GM18498 (cell line): ENCODE results near the gene COL9A1.

Experiments
- ATAC-seq: cut with Tn5 transposase; IDR thresholded peaks from one replicate; pipeline ENCODE4 v1.9.1; 2021; ENCODE audit warnings: mild to moderate bottlenecking, moderate library complexity; ENCODE audit not compliant: unreplicated experiment

Gene COL9A1

DNA sequence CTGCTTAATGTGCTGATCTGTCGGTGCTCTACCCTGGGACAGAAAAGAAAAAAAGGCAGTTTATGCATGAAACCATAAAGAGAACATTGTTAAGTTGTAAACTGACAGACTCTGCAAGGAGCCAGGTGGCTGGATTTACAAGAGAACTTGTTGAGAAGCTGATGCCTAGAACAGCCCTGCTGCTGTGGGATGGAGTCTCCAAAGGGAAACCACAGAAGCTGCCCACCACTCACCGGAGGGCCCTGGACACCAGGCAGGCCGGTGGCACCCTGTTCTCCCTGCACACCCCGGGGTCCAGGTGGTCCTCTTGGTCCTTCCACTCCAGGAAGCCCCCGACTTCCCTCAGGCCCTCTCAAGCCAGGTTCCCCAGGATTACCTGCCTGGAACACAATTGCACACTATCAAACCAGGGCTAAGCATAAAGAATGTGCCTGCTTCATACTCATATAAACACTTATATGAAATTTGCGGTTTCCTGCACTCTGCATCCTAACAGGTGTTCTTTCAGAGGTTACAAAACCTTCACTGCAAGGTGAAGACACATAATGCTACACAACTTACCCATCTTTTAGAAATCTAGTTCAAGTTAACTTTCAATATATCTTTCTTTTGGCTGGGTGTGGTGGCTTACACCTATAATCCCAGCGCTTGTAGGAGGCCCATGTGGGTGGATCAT, 68.2 kb downstream of the COL9A1 start:
- ATAC-seq = no peak

DNA sequence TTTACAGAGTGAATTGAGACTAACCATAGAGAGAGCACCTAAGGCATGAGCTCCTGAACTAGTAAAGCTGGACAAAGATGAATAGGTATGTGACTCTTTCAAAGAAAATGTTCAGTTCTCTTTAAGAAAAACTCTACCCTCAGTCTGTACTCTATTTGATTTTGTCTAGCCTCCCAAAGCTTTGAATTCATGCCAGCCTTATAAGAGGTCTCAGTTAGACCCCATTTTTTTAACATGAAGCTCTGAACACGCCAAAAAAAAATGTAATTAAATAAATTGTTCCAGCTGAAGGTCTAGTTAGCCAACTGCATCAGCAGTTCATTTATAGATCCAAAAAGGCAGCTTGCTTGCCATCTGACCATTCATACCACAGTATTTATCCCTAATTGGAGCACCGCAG, 71.6 kb downstream of the COL9A1 start:
- no peak for ATAC-seq

DNA sequence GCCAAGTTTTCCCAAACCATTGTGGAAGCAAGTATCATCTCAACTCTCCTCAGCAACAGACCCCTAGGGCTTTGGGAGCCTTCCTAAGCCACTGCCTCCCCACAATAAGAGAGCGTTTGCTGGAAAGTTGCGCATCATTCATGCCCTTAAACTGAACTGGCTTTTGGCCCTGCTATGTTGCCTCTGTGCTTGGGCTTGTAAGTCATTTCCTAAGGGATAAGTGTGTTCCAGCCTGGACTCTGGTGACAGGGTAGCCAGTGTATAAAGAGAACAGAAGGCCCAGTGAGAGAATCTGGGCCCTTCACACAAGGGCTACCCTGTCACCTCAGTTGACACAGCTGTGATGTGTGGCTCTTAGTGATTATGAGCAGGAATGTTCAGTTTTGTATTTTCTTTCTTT, 77.8 kb downstream of the COL9A1 start:
- no peak for ATAC-seq

DNA sequence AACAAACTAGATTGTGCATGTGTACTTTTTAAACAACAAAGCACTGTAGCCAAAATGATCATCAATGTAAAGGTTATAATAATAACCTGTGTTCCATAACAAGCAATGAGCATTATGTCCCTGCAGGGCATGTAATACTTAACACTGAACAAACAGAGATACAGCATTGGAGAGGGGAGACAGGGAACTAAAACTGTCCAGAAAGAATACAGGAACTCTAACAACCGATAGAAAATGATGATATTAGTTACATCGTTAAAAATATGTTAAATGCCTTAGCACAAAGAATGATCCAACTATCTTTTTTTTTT, 80.5 kb downstream of the COL9A1 start:
- no peak for ATAC-seq

DNA sequence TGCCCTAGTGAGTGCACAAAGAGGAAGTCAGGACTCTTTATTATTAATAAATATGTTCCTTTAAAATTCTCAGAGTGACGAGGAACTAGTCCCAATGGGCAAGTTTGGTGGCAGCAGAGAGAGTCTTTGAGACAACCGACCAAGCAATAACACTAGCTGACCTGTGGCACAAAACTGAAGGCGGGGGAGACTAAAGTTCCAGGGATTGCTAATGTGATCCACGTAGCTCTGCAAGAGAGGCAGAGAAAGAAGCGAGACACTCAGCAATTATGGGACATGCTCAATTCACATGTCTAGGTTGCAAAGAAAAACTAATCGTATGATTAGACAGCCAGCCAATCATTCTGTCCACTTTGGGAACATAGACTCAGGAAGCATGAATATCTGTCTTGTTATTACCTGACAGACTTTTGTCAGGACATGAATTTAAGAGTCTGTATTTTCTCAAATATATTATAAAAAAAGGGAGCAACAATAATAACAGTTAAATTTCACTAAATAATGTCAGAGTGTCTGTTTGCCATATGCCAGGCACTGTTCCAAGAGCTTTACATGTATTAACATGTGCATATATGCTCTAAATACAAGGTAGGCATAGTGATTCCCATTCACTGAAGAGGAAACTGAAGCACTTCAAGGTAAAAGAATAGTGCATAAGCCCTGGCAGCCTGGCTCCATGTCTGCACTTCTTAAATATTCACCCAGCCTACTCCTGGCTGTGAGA, 81.0 kb downstream of the COL9A1 start:
- no peak for ATAC-seq

DNA sequence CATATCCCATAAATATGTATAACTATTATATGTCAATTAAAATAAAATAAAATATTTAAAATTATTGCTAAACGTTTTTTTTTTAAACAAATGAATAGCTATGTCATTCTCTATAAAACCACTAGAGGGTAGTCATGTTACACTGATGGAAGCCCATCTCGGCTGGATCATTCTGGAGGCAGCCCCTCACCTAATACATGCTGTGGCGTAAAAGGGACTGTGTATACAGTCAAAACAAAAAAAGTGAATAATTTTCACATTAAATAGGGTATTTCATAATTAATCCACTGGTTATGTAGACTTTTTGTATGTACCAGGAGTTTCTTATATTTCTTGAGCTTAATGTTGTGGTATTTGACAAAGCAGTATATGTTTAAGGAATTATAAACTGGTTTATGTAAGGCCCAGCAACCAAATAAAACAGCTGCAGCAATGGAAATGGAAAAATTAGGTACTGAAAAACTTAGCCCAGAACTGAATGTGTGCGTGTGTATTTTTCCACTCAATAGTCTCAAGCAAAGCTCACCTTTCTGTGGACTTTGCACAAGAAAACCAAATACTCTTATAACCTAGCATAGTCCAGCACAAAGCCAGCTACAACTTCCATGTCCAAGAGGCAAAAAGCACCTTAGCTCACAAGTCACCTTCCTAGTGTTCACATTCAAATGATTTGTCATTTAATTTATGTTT, 81.7 kb downstream of the COL9A1 start:
- no peak for ATAC-seq

DNA sequence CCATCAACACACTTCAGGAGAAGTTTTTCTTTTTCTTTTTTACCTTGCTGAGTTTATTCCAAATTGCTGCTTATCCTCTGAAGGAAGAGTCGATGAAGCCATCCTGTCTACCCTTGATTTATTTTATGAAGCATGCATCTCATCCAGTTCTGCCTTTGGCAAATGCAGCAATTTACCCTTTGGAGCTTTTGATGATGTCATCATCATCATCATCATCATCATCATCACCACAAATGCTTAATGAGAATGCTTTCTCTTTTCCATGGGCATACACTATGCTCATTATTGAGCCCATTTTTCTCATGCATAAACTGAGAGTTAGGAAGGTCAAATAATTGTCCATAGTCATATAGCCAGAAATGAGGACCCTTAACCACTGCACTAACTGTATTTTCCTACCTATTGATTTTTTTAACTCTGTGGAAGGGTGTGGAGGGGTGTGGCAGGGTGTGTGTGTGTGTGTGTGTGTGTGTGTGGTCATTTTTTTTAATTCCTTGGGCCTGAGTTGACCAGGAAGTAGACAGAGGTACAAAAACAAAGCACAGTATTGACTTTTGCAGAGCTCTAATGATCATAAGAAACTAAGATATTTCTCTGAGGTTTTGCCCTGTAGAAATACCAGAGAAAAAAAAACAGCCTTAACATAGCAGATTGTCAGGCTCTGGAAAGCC, 82.8 kb downstream of the COL9A1 start:
- no peak for ATAC-seq

DNA sequence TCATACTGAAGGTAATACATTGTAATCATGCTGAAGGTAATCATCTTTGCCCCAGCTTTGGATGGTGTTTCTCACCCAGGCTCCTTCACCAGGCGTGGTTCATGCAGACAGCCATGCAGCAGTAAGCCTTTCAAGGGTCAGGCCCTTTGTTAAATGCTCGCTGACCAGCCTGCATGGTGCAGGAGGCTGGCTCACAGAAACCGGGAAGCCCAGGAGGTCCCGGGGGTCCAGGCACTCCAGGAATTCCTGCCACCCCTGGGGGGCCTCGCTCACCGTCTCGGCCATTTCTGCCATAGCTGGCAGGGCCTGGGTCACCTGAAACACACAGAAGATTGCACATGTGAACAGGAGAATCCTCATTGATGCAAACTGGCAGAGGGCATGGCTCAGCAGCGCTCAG, 86.1 kb downstream of the COL9A1 start:
- ATAC-seq = no peak

DNA sequence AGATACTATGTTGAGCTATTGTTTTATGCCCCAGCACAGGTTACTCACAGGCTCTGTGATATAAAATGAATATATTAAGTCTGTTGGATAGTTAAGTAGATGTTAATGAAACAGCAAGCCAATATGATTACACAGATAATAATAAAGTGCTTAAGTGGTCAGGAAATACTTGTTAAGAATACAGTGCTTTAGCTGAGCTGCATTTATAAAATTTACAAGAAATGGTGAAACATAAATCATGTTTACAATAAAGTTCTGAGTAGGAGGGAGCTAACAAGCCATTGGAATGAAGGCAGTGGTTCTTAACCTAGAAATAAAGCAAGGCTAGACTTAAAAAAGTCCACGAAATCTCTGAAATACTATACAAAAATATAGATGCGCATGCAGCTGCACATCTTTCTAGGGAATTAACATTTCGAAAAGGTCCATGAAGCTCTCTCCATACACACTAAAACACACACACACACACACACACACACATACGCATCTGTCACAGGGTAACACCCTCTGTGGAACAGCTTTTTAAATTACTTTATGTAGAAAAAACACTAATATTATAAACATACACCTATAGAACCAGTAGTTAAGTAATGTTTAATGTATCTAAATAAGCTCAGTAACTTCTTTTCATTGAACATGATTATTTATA, 87.3 kb downstream of the COL9A1 start:
- ATAC-seq = no peak

DNA sequence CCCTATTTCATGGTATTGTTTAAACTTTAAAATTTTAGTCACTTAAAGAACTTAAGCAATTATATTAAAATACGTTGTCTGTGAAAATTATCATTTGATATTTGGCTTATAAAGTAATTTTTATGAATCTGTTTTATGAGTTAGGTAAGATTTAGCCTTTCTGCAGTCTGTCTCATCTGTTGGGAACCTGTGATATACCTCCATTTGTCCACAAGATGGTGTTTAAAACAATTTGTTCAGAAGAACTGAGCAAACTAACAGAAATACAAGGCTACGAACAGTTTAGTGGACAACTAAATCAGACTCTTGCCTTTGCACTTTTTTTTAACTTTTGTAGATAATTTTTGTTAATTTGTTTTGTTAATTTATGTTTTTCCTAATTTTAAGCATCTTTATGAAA, 92.4 kb downstream of the COL9A1 start:
- ATAC-seq = no peak

DNA sequence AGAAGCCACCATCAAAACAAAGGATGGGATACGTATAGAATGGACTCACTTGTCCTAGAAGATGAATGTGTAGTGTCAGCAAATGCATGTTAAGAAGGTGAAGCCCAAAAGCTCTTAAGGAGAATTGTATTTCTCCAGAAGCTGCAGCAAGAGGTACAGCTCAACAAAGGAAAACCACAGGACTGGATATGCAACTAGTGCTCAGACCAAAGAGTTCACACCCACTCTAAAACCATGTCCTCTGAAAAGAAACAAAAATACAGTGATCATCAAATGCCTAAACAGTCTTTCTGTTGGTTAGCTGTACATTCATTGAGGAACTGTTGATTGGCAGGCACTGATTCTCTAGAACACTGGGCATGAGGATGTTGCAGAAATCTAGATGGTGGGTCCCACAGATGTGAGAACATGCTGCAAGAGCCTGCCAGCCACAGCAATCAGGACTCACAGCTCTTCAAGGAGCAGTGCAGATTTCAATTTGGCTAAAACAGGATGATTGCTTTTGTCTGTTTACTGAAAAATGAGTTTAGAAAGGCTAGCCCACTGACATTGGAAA, 94.6 kb downstream of the COL9A1 start:
- ATAC-seq = no peak

DNA sequence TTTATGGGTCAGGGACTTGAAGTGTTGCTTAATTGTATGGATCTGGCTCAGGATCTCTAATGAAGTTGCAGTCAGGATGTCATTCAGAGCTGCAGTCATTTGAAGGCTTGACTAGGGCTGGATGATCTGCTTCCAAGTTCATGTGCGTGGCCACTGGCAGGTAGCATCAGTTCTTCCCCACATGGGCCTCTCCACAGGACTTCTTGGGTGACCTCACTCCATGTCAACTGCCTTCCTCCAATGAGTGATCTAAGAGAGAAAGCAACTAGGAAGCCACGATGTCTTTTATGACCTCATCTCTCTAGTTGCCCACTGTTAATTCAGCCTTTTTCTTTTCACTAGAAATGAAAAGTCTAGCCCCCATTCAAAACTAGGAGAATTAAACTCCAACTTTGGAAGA, 104.1 kb downstream of the COL9A1 start:
- ATAC-seq = no peak

DNA sequence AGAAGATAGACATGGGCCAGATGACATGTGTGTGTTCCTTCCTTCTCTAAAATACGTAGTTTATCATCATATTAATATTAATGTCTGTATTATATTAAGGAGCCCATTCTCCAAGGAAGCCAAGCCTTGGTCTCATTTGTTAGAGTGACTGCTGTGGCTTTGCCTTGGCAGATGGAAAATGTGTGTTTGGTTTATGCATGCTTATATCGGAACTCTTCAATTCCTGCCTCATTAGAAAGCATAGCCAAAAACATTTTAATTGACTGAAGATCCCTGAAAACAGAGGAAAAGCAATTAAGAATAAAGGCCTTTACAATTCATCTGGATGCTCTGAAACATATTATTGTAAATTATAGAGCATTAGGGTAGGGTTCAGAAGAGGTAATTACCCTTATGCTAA, 106.4 kb downstream of the COL9A1 start:
- no peak for ATAC-seq

DNA sequence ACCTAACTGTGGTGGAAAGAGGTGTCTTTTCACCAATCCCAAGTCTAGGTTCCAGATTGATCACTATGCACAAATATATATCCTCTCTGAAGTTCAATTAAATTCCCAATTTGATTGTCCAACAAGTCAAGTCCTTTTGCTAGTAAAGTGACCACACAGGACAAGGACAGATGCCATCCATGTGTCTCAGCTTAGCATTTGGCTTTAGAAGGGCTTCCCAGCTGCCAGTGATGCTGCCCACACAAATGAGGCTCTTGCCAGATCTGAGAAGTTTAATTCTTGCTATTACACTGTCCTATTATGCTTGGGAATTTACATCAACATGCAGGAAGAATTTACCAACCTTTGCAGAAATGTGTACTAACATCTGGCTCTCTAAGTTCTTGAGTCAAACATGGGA, 108.5 kb downstream of the COL9A1 start:
- no peak for ATAC-seq

DNA sequence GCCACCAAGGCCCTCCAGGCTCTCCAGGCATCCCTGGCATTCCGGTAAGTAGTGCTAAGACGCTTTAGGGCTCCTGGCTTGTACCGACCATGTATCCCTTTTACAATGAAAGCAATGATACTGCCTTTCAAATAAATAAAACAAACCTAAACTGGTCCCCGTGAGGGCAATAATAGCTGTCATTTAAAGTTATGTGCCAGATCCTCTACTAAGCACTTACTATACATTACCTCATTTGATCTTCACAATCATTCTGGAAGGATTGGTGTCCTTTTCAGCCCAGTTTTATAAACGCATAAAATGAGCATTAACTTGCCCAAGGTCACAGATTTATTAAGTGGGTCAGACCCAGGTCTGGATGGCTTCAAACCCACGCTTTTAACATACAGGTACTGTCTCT, 114.7 kb downstream of the COL9A1 start:
- ATAC-seq = no peak

DNA sequence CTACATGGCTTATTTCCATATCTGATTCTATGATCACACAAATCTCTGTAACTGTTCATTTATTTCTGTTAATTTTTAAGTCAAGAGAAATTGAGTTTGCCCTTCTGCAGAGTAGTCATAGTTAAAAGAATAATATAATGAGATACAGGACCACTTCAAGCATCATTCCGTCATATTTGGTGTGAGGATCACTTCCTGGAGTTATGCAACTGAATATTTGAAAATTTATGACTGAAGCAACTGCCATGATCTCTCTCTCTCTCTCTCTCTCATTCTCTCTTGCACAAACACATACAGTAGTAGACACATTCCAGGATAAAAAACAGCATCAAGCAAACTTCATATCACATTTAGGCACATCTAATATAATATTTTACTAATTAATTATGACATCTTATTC, 116.4 kb downstream of the COL9A1 start:
- ATAC-seq = no peak

DNA sequence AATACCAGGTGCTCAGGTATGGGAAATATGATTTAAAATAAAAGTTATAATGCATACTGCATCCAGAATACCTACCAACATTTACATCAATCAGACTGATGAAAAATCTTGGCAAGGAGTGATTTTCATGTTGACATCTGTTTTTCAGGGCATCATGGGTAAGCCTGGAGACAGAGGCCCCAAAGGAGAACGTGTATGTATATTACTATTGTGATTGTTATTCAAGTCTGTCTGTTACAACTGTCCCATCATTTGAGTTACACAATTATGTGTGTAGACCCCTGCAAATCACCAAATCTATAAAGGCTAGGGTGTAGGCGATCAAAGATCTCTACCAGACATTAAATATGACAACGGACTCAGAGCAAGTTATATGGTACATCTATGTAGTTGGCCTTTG, 118.2 kb downstream of the COL9A1 start:
- ATAC-seq = no peak

DNA sequence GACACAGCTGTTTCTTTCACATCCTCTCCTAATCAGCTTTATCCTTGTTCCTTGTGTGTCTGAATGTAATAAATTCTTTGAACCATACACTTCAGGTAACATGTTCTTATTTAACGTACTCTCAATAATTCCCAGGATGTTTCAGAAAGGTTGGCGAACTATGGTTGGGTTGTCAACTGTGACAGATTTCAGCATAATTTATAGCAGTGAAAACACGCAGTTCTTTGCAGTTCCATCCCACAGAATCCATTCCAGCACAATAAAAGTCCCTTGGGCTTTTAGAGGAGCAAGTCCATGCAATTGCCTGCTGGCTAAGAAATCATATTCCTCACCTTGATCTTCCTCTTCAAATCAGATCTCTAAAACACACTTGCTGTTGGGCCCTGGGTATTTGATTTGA, 119.3 kb downstream of the COL9A1 start:
- no peak for ATAC-seq

DNA sequence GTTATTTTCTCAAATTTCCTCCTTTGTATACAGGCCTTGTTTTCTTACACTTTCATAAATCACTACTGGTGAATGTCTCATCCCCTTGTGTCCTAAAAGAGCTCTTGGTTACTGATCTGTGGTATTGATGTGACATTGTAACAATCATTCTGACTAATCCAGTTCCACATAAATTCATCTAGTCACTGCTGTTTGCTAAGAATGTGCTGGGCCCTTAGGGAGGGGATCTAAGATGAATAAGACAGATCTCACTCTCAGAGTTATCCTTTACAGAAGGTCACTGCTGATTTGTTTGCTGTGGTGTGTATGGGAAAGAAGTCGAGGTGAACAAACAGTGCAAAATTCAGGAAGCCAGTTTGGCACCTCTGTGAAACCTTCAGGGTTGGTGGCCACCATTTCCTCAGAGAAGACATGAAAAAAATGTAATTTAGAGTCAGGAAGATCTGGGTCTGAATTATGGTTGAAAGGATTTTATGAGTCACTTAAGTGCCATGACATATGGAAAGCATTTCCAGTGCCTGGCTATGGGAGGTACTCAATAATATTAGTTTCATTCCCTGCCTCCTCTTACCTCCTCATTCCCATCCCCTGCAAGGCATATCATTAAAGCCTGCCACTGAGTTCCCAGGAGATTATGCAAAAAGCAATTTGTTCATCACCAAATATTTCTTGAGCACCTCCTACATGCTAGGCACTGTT, 121.8 kb downstream of the COL9A1 start:
- ATAC-seq = peak; percentile 40

DNA sequence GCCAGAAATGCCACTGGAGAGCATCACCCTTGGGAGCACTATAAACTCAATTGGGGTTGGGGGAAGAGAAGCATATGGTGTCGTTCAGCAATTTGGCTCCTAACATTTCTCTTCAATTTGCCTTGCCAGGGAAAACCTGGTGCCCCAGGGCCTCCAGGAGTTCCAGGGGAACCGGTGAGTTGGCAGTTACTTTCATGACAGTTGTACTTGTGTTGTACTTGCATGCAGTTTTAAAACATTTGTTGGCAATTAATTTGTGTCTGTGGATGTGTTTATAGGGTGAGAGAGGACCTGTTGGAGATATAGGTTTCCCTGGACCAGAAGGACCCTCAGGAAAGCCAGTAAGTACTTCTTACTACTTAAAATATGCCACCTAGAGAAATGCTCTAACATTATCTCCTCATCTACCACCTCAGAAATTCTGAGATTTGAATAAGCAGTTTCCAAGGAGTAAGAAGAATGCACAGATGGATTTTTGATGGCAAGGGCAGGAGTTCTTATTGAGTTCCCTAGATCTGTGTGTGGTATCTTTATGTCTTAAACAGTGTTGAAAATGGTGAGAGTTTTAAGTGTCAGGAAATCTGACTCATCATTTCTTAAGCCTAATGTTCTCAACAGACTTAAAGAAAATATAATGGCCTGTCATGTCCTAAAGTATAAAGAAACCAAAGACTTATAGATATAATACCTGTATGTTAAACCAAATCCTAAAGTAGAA, 122.5 kb downstream of the COL9A1 start:
- no peak for ATAC-seq
